Skeletal muscle cell (primary cell): ENCODE results near the gene AGBL4.

ENCODE experiments used
- DNase-seq: peaks from one replicate; pipeline ENCODE4 v3.0.0-alpha.2; 2010; ENCODE audit warnings: low read depth
- H3K4me3 ChIP-seq: 2 replicates; pipeline ENCODE4 v1.5.1; 2011; ENCODE audit warnings: low read depth, mild to moderate bottlenecking, control low read depth, low read length, moderate library complexity

Gene AGBL4

GRCh38 chr1:48932366-48932765, 1091.4 kb downstream of the AGBL4 start:
- no peak for DNase-seq

GRCh38 chr1:48931506-48932192, 1092.1 kb downstream of the AGBL4 start:
- no peak for DNase-seq
- H3K4me3 ChIP-seq: no peak overlapping the region

More at GRCh38 chr1:48932366-48932765, 1091.4 kb downstream of the AGBL4 start:
- H3K4me3 ChIP-seq: no peak overlapping the region

GRCh38 chr1:48930011-48930410, 1093.7 kb downstream of the AGBL4 start:
- DNase-seq: no peak
- H3K4me3 ChIP-seq: no peak overlapping the region

GRCh38 chr1:48924099-48924498, 1099.7 kb downstream of the AGBL4 start:
- H3K4me3 ChIP-seq: no peak overlapping the region
- no peak for DNase-seq

GRCh38 chr1:48923116-48923515, 1100.6 kb downstream of the AGBL4 start:
- no peak for DNase-seq

GRCh38 chr1:48920851-48921250, 1102.9 kb downstream of the AGBL4 start:
- no peak overlapping the region for H3K4me3 ChIP-seq
- no peak for DNase-seq

More at GRCh38 chr1:48923116-48923515, 1100.6 kb downstream of the AGBL4 start:
- no peak overlapping the region for H3K4me3 ChIP-seq

- H3K4me3 ChIP-seq: no peak overlapping the region
- DNase-seq: no peak
These were observed 1105.7 kb downstream of the AGBL4 start for GRCh38 chr1:48917901-48918603.

GRCh38 chr1:48917070-48917454, 1106.7 kb downstream of the AGBL4 start:
- no peak for DNase-seq
- H3K4me3 ChIP-seq: no peak overlapping the region

GRCh38 chr1:48916130-48917069, 1107.4 kb downstream of the AGBL4 start:
- no peak overlapping the region for H3K4me3 ChIP-seq
- DNase-seq: no peak

- DNase-seq: no peak
- no peak overlapping the region for H3K4me3 ChIP-seq
These were observed 1115.1 kb downstream of the AGBL4 start for GRCh38 chr1:48908606-48909005.

GRCh38 chr1:48906729-48907128, 1117.0 kb downstream of the AGBL4 start:
- no peak for DNase-seq
- H3K4me3 ChIP-seq: no peak overlapping the region

- DNase-seq: no peak
- H3K4me3 ChIP-seq: no peak overlapping the region
These were observed 1117.6 kb downstream of the AGBL4 start for GRCh38 chr1:48906164-48906563.

GRCh38 chr1:48903291-48903690, 1120.5 kb downstream of the AGBL4 start:
- no peak overlapping the region for H3K4me3 ChIP-seq
- no peak for DNase-seq

- no peak for DNase-seq
- no peak overlapping the region for H3K4me3 ChIP-seq
These were observed 1124.9 kb downstream of the AGBL4 start for GRCh38 chr1:48898894-48899293.

- DNase-seq: no peak
- no peak overlapping the region for H3K4me3 ChIP-seq
These were observed 1134.1 kb downstream of the AGBL4 start for GRCh38 chr1:48889615-48890014.

GRCh38 chr1:48889082-48889481, 1134.7 kb downstream of the AGBL4 start:
- DNase-seq: no peak
- H3K4me3 ChIP-seq: no peak overlapping the region

- DNase-seq: no peak
- no peak overlapping the region for H3K4me3 ChIP-seq
These were observed 1136.0 kb downstream of the AGBL4 start for GRCh38 chr1:48887796-48888195.

GRCh38 chr1:48882020-48882419, 1141.7 kb downstream of the AGBL4 start:
- no peak for DNase-seq
- no peak overlapping the region for H3K4me3 ChIP-seq

GRCh38 chr1:48878191-48878940, 1145.4 kb downstream of the AGBL4 start:
- no peak overlapping the region for H3K4me3 ChIP-seq
- DNase-seq: peak; percentile 95
